ENCODE results near the gene GLB1L3.

GRCh38 chr11:134275188-134275533 is 1.0 kb upstream of the GLB1L3 start:
- TF ChIP-seq CTCF (IDR thresholded peaks at IDR 0.05): no peak
- TF ChIP-seq POLR2A (IDR thresholded peaks at IDR 0.05): no peak

Measured in heart left ventricle (tissue), 13 donors.